ELF-1 (cell line): ENCODE results near the gene CTSG.

Experiments used
- DNase-seq: peaks from one replicate; pipeline ENCODE4 v3.0.0-alpha.2; 2016; ENCODE audit warnings: low read depth, low spot score

CTSG gene

GRCh38 chr14:24542346-24542936, 33.6 kb downstream of the CTSG start:
- DNase-seq: no peak

GRCh38 chr14:24535737-24536136, 40.3 kb downstream of the CTSG start:
- DNase-seq: no peak

GRCh38 chr14:24534286-24534685, 41.8 kb downstream of the CTSG start:
- DNase-seq: no peak

- DNase-seq: peak; percentile 19
These were observed 50.0 kb downstream of the CTSG start for GRCh38 chr14:24525877-24526620.
